Testis (tissue), 2 donors: Measurements from ENCODE around the gene KIF3B.

Experiments used
- CTCF ChIP-seq, 3 experiments: fragments of 450-650 bp in 2 of 3; fragments of 200-600 bp in 1 of 3; sonication (generic) in 1 of 3; IDR thresholded peaks; one replicate each; pipeline ENCODE4 v1.5.1; 2016 to 2019; ENCODE audit warnings: antibody characterized with exemption in 3 of 3, mild to moderate bottlenecking in 2 of 3, moderate library complexity in 1 of 3
- POLR2A ChIP-seq: fragments of 450-650 bp; IDR thresholded peaks from one replicate; pipeline ENCODE4 v1.6.1; 2017; ENCODE audit warnings: antibody characterized with exemption, mild to moderate bottlenecking, moderate library complexity

- TF ChIP-seq CTCF (IDR thresholded peaks at IDR 0.05) (no peak), POLR2A (no peak)
These were observed 101.0 kb downstream of the KIF3B start for GRCh38 chr20:32378461-32378860.
